ENCODE measurements around the gene MOCS3. TPM values are rescaled to one million over a fixed set of nuclear protein-coding genes. Genes with fewer than 3 reads are reported as not detected.

MOCS3 gene
- total and polyA plus RNA-seq, 2 of the 13 experiments (the other 11 are each of a cell fraction or from before 2014, with no cell fraction given): 3.7 to 8.4 TPM

GRCh38 chr20:50931306-50932015 lies 27.2 kb upstream of the MOCS3 start, which contains the start of gene ADNP (continued):
- TF ChIP-seq PHF5A (CRISPR knock-in tag; IDR thresholded peaks at IDR 0.05; ENCODE audit: low read depth, unreplicated experiment): peak; percentile 58
- peak; percentile 79 for TF ChIP-seq HNRNPH1 (optimal IDR thresholded peaks at IDR 0.05; ENCODE audit: low read depth, low read length)
- TF ChIP-seq XBP1 (CRISPR knock-in tag; IDR thresholded peaks at IDR 0.05): 0 out of 2 replicates have a peak, but pooled peaks have one; percentile 23
- TF ChIP-seq, protein P1, sequence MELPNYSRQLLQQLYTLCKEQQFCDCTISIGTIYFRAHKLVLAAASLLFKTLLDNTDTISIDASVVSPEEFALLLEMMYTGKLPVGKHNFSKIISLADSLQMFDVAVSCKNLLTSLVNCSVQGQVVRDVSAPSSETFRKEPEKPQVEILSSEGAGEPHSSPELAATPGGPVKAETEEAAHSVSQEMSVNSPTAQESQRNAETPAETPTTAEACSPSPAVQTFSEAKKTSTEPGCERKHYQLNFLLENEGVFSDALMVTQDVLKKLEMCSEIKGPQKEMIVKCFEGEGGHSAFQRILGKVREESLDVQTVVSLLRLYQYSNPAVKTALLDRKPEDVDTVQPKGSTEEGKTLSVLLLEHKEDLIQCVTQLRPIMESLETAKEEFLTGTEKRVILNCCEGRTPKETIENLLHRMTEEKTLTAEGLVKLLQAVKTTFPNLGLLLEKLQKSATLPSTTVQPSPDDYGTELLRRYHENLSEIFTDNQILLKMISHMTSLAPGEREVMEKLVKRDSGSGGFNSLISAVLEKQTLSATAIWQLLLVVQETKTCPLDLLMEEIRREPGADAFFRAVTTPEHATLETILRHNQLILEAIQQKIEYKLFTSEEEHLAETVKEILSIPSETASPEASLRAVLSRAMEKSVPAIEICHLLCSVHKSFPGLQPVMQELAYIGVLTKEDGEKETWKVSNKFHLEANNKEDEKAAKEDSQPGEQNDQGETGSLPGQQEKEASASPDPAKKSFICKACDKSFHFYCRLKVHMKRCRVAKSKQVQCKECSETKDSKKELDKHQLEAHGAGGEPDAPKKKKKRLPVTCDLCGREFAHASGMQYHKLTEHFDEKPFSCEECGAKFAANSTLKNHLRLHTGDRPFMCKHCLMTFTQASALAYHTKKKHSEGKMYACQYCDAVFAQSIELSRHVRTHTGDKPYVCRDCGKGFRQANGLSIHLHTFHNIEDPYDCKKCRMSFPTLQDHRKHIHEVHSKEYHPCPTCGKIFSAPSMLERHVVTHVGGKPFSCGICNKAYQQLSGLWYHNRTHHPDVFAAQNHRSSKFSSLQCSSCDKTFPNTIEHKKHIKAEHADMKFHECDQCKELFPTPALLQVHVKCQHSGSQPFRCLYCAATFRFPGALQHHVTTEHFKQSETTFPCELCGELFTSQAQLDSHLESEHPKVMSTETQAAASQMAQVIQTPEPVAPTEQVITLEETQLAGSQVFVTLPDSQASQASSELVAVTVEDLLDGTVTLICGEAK (IDR thresholded peaks at IDR 0.05): no peak
- TF ChIP-seq, protein P1 (CRISPR knock-in tag; IDR thresholded peaks at IDR 0.05): 0 out of 2 replicates have a peak, but pooled peaks have one; percentile 27
- TF ChIP-seq KDM5A (IDR thresholded peaks at IDR 0.05; ENCODE audit: borderline replicate concordance, low read length): no peak
- TF ChIP-seq ONECUT2 (CRISPR knock-in tag; IDR thresholded peaks at IDR 0.05): no peak
- 0 out of 2 replicates have a peak, but pooled peaks have one; percentile 19 for TF ChIP-seq SMAD3 (CRISPR knock-in tag; IDR thresholded peaks at IDR 0.05)
- no peak for TF ChIP-seq GPN1 (CRISPR knock-in tag; IDR thresholded peaks at IDR 0.05; ENCODE audit: borderline replicate concordance)
- peak; percentile 100 for TF ChIP-seq RBM22 (optimal IDR thresholded peaks at IDR 0.05; ENCODE audit: low read length)
- peak; percentile 52; the same call in 1 of the 2 replicates for TF ChIP-seq BRD4 (CRISPR knock-in tag; IDR thresholded peaks at IDR 0.05)
- TF ChIP-seq, protein P2, sequence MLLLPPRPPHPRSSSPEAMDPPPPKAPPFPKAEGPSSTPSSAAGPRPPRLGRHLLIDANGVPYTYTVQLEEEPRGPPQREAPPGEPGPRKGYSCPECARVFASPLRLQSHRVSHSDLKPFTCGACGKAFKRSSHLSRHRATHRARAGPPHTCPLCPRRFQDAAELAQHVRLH (CRISPR knock-in tag; IDR thresholded peaks at IDR 0.05; ENCODE audit: borderline replicate concordance, low read depth): peak; percentile 39; the same call in 1 of the 2 replicates
- peak; percentile 75 for TF ChIP-seq POGZ (CRISPR knock-in tag; IDR thresholded peaks at IDR 0.05)
- peak; percentile 44; the same call in 1 of the 2 replicates for TF ChIP-seq TFE3 (CRISPR knock-in tag; IDR thresholded peaks at IDR 0.05)
- TF ChIP-seq BRF2 (CRISPR knock-in tag; IDR thresholded peaks at IDR 0.05): 0 out of 2 replicates have a peak, but pooled peaks have one; percentile 56
- TF ChIP-seq ZNF598 (CRISPR knock-in tag; IDR thresholded peaks at IDR 0.05; ENCODE audit: borderline replicate concordance): no peak
- peak; percentile 14; the same call in 1 of the 2 replicates for TF ChIP-seq CHD2 (IDR thresholded peaks at IDR 0.05; ENCODE audit: low read depth, low read length)
- TF ChIP-seq HDAC2 (CRISPR knock-in tag; IDR thresholded peaks at IDR 0.05): 0 out of 2 replicates have a peak, but pooled peaks have one; percentile 20

Data from HepG2 (cell line).